Stimulated activated CD4-positive, alpha-beta T cell treated with anti-CD3 and anti-CD28 coated beads, Interleukin-12 subunit alpha, Interleukin-12 subunit beta, amount 100 ng/mL, for 24 hours (primary cell): ENCODE data around the gene LPCAT1.

Experiments used
- DNase-seq, 2 experiments: peaks; one replicate each; pipeline ENCODE4 v3.0.0-alpha.2; 2020; ENCODE audit warnings: low read depth in 2 of 2

Gene LPCAT1

DNA sequence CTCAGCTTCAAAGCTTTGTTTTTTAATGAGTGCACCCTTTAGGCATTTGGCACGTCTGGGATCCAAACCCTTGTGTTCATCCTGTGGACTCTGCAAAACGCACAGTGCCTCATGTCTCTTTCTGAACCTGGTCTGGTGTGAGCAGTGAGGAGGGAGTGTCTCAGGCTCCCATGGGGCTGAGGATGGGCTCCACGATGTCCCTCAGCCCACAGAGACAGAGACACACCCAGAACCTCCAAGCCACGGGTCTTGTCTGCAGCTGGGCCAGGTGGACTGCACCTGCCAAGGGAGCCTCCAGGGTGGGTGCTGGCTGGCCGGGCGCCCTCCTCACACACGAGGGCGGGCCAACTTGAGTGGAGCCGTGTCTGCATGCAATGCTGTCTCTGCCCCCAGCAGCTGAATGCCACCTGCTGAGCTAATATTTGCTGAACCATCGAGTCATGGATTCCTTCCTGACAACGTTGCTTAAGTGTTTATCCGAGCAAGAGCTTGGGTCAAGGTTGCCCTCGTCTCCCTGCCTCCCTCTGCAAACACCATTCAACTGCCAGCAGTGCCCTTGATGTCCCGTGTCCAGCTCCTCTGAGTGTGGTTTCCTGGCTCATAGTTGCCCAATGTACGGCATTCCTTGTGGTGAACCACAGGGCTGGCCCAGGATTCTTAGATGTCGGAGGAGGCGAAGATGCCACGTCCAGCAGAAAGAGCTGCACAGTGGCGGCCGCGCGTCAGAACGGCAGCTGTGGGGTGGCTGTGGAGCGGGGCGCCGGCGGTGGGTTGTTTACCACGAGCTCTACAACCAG lies 31.4 kb upstream of the LPCAT1 start:
- no peak for DNase-seq

GRCh38 chr5:1554410-1554967 lies 30.7 kb upstream of the LPCAT1 start:
- DNase-seq, result no peak

- DNase-seq, result no peak
Observed at GRCh38 chr5:1553539-1554409, 30.0 kb upstream of the LPCAT1 start.

- no peak for DNase-seq
Observed at GRCh38 chr5:1552521-1553255, 28.9 kb upstream of the LPCAT1 start.

- DNase-seq, result no peak
Observed at GRCh38 chr5:1551426-1552301, 27.9 kb upstream of the LPCAT1 start.

DNA sequence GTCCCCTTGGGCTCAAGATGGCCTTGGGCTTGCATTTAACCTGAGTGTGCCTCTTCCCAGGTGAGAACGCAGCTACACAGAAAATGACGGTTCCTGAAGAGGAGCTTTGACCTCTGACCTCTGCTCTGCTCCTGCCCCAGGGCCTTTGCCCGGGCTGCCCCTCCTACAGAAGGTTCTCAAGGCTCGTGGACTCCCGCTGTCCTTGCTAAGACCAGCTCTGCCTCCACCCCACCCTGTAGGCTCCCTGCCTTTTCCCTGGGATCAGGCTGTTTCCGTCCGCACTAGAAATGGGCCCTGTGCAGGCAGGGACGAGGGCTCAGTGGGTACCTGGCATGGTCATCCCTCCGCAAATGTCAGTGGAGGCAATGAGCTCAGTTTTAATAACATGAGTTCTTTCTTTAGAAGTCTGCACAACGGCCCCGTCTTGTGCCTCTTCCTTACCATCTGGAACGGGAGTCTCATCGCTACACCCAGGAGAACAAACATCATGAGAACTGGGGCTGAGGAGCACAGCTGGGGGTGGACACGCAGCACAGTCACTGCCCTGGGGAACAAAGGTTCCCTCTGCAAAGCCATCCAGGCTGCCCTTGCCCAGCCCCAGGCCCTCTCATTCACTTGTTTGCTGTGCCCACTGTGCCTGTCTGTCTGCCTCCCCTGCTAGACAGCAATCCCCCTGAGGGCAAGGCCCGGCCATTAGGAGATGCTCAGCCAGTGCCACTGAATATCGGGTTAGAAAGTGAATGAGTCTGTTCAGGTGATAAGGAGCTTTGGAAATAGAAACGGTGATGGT lies 26.7 kb upstream of the LPCAT1 start:
- DNase-seq, result no peak

GRCh38 chr5:1549475-1550030 lies 25.8 kb upstream of the LPCAT1 start:
- DNase-seq, result no peak

GRCh38 chr5:1548702-1549474 lies 25.1 kb upstream of the LPCAT1 start:
- no peak for DNase-seq

GRCh38 chr5:1547655-1548054 lies 23.9 kb upstream of the LPCAT1 start:
- DNase-seq, result no peak

DNA sequence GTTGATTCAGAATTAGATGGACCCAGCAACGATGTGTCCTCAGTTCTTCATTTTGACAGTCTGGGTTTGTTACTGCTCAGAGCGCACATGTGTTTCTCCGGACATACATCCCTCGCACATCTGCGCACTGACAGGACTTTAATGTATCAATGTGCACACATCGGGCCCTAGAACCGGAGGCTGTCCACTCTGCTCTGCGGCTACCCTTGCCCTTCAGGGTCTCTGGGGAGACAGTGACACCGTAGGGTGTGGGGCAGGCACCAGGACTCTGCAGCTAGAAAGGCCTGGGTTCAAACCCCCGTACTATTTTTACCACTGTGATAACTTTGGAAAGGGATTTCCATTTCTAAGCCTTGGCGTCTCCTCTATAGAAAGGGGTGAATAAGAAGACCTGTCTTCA lies 23.5 kb upstream of the LPCAT1 start:
- DNase-seq, result no peak

- DNase-seq, result no peak
Observed at GRCh38 chr5:1546556-1546955, 22.8 kb upstream of the LPCAT1 start.

DNA sequence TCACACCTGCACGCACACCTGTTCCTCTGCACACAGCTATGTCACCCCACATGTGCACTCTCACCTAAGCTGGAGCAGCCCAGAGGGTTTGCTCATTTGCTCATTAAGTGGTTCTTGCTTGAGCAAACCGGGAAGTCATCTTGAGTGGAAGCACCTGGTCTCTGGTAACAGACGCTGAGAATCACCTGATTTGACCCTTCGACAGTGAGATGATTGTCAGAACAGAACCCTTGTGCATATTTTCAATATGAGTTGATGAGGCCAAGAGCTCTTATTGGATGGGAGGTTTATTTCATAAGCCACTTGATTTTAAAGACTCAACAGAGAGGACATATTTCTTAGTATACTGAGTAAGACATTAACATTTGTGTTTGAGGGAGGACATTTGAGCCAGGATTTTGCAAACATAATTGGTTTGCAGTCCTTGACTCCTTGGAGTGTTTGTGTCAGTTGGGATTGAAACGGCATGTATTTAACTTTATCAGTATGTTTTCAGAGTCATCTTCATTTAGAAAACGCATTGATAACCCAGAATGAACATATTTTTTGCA lies 22.1 kb upstream of the LPCAT1 start:
- no peak for DNase-seq

DNA sequence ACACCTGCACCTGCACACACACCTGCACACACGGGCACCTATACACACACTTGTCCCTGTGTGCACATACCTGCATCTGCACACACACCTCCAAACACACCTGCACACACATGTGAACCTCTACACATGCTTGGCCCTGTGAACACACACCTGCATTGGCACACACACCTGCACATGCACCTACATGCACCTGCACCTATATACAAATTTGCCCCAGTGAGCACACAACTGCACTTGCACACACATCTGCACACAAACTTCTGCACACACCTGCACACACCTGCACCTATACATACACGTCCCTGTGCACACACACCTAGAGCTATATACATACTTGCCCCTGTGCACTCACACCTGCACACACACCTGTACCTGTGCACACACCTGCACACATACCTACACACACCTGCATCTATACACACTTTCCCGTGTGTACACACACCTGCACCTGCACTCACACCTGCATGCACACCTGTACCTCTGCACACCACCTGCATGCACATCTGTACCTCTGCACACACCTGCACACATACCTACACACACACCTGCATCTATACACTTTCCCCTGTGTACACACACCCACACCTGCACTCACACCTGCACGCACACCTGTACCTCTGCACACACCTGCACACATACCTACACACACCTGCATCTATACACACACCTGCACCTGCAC lies 21.5 kb upstream of the LPCAT1 start:
- DNase-seq, result no peak

DNA sequence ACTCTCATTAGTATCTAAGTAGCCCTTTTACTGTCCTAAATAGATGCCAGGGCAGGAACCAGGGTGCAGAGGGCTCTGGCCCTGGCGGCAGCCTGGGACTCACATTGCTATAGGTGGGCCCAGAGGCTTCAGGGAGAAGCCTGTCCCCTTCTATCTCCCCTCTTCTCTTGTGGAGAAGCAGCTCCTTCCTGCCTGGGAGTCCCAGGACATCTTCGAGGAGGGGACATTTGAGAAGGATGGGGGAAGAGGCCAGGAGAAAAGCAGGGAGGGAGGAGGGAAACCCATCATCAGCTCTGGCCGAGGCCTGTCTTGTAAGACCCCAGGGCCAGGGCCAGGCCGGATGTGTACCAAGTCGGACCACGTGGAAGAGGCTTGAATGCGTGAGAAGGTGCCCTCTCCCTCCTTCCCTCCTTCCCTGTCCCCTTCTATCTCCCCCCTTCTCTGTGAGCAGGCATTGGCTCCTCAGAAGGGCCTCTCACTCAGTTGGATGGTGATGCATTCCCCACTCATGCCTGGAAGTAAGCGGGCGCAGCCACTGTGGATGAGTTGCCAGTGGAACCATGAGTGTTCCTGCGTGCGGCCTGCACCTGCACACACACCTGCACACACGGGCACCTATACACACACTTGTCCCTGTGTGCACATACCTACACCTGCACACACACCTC lies 20.7 kb upstream of the LPCAT1 start:
- no peak for DNase-seq

- DNase-seq, result no peak
Observed at GRCh38 chr5:1543398-1544293, 19.9 kb upstream of the LPCAT1 start.

GRCh38 chr5:1542781-1543180 lies 19.0 kb upstream of the LPCAT1 start:
- DNase-seq, result no peak
